NOMO-1 treated with DMSO at 0.1 percent for 48 hours (cell line): Measurements from ENCODE around the gene PLCD3.

Source experiments
- DNase-seq: peaks from one replicate; lab custom pipeline; 2025; ENCODE audit not compliant: unreplicated experiment; lab: John Stamatoyannopoulos, UW

PLCD3 gene, protein sequence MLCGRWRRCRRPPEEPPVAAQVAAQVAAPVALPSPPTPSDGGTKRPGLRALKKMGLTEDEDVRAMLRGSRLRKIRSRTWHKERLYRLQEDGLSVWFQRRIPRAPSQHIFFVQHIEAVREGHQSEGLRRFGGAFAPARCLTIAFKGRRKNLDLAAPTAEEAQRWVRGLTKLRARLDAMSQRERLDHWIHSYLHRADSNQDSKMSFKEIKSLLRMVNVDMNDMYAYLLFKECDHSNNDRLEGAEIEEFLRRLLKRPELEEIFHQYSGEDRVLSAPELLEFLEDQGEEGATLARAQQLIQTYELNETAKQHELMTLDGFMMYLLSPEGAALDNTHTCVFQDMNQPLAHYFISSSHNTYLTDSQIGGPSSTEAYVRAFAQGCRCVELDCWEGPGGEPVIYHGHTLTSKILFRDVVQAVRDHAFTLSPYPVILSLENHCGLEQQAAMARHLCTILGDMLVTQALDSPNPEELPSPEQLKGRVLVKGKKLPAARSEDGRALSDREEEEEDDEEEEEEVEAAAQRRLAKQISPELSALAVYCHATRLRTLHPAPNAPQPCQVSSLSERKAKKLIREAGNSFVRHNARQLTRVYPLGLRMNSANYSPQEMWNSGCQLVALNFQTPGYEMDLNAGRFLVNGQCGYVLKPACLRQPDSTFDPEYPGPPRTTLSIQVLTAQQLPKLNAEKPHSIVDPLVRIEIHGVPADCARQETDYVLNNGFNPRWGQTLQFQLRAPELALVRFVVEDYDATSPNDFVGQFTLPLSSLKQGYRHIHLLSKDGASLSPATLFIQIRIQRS

GRCh38 chr17:45132320-45132571 lies at the start of gene PLCD3:
TSS of gene PLCD3 (minus strand) at chr17:45132515. CDS start at chr17:45132410, 105 bp downstream.
- peak; percentile 45 for DNase-seq

DNA sequence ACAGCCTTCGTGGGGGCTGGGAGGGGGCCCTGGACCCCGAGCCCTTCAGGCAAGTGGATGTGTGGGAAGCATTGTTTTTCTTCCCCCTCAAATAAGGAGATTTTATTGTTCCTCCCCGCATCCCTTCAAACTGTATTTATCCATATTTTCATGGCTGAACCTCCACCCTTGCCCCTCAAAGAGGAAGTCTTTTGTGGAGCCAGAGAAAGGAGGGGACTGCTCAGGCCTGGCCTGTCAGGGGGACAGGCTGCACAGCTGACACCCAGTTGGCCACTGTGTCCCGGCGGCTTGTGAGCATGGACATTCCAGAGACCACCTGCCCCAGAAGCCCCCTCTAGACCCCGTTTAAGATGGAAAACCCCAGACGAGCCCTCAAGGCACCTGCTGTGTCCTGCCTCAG lies 45.2 kb upstream of the PLCD3 start:
- DNase-seq: no peak

GRCh38 chr17:45175759-45176115 lies 43.4 kb upstream of the PLCD3 start:
- no peak for DNase-seq

DNA sequence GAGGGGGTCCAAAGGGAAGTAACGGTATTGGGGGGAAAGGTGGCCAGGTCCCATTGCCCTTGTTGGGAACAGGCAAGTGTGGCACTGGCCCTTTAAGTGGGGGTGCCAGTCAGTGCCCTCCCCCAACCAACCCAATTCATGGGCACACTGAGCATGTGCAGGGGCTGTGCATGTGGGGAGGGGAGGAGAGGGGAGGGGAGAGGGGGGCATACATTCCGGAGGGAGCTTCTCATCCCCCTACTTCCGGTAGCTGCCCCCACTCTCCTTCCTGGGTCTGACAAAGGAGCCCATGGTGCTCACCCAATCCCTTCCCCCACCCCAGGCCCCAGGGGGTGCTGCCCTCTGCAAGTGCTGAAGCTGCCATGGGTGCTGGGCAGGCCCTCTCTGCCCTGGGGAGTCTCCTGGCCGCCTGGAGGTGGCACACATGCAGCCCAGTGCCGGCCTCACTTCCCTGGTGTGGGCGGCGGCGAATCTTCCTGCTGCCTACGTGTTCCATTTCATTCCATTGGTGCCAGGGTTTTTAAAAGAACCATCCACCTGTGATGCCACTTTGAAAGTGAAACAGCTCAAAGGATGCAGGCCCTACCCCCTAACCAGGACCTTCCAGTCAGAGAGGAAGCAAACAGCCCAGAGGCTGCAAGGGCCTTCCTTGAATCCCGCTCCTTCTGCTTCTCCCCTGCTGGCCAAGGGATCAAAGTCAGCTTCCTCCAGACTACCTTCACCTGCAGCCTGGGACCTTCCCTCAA lies 40.4 kb upstream of the PLCD3 start:
- DNase-seq: no peak

DNA sequence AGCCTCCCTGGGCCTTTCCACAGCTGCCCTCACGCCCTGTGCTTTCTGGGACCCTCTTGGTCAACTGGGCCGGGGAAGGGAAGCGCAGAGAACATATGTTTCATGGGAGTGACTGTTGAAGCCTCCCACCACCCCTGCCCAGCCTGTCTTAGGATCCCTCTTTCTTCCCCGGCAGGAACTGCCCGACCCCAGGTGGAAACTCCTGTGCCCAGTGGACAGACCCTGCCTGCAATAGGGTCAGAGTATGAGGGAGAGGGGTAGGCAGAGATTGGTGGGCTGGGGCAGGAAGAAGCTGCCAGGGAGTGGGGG lies 39.9 kb upstream of the PLCD3 start:
- DNase-seq: no peak

- DNase-seq: no peak
These were observed 39.3 kb upstream of the PLCD3 start for GRCh38 chr17:45171338-45172231.

GRCh38 chr17:45170931-45171337 lies 38.6 kb upstream of the PLCD3 start:
- peak; percentile 46 for DNase-seq

- DNase-seq: no peak
These were observed 38.1 kb upstream of the PLCD3 start for GRCh38 chr17:45170280-45170930.

DNA sequence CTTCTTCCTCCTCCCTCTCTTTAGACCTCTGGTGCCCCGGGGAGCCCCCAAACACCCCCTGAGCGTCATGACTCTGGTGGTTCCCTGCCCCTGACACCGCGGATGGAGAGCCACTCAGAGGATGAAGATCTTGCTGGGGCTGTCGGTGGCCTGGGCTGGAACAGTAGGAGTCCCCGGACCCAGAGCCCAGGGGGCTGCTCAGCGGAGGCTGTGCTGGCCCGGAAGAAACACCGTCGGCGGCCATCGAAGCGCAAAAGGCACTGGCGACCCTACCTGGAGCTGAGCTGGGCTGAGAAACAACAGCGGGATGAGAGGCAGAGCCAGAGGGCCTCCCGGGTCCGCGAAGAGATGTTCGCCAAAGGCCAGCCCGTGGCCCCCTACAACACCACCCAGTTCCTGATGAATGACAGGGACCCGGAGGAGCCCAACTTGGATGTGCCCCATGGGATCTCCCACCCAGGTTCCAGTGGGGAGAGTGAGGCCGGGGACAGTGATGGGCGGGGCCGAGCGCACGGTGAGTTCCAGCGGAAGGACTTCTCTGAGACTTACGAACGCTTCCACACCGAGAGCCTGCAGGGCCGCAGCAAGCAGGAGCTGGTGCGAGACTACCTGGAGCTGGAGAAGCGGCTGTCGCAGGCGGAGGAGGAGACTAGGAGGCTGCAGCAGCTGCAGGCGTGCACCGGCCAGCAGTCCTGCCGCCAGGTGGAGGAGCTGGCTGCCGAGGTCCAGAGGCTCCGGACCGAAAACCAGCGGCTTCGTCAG lies 36.9 kb upstream of the PLCD3 start:
- no peak for DNase-seq

- no peak for DNase-seq
These were observed 32.5 kb upstream of the PLCD3 start for GRCh38 chr17:45164734-45165269.

GRCh38 chr17:45162025-45162687 lies 29.8 kb upstream of the PLCD3 start:
- no peak for DNase-seq

DNA sequence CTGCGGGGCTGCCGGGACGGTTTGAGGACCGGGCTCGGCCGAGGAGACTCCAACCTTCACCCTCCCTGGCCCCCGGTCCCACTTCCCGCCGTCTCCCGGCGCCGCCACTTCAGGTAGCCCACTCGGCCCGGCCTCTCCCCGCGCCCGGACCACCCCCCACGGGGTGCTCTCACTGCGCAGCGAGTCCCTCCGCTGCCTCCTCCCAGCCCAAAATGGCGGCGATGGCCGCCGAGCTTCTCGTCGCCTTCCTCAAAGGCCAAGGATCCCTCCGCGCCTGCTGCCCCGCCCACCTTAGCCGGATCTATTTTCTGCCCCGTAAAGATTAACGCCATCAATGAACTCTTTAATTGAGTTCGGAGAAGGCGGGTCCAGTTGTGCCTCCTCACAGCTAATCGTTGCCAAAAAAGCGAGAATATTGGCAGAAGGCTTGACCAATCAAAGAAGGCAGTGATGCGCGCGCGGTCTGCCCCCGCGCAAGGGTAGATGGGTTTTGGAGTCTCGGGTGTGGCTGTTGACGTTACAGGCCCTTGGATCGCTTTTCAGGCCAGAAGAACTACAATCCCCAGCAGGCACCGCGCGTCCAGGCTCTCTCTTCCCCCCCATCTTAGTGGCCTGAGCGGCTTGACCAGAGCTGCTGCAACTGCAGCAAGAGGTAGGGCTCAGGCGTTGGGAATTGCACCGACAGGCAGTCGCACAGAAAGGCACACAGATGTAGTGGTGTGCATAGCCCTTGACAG lies 29.1 kb upstream of the PLCD3 start, which contains the start of gene HEXIM2:
Gene HEXIM2, plus strand, starts transcription at position 588 of the 737 bp plus-strand sequence. CDS start 919 bp downstream, outside the sequence.
- peak; percentile 99 for DNase-seq

DNA sequence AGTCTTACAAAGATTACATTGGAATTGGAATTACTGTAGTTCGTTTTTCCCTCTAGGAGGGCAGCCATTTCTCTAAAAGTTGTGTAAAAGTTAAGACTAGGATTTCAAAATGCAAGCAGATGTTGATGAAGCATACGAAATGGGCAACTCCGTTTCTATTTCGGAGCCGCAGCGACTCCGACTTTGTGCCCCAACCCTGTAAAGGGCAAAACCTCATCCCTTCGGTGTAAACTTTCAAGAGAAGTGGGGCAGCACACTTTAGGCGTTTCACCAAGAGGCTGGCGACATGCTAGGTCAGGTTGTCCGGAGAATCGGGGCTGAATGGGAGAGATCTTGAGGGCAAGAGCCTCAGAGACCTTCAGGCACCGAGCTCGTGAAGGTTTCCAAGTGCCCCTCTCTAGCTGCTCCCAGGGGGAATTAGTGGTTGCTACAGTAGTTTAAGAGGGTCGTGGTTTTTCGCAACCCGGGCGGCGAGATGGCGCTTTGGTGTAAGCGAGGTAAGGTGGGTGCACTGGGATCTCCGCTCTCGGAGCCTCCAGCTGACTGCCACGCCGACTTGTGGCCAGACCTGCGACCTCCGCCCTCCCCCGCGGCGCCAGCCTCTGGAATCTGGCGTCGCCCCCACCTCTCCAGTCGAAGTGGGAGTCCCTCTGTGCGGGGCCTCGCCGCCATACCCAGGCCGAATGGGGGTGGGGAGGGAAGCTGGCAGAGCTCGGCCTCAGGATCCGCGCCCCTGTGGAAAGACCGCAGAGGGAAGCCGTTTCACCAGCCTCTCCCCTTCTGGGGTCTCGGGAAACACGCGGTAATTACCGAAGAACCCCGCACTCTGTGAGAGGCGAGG lies 28.4 kb upstream of the PLCD3 start:
- peak; percentile 30 for DNase-seq

- DNase-seq: no peak
These were observed 23.9 kb upstream of the PLCD3 start for GRCh38 chr17:45156242-45156641.

DNA sequence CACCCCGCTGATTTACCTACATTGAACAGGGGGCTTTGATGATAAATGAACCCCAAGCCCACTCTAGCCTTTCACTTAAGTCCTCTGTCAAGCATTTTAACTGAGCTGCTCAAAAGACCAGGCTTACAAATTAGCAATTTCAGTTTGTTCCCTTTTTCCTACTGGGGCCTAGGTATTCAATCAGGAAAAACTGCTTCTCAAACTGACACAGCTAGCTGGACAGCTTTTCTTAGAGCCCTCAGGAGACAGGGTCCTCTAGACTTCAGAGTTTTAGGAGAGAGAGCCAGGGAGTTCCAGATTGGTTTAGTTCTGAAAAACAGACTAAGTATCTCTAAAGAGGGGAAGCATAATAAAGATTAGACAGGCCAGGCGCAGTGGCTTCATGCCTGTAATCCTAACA lies 23.2 kb upstream of the PLCD3 start:
- DNase-seq: no peak

GRCh38 chr17:45155029-45155428 lies 22.7 kb upstream of the PLCD3 start:
- no peak for DNase-seq
